ENCODE results near the gene ERC1.
A peak's percentile ranks its signal among the peaks of the same experiment; 100 is the strongest.

ERC1 gene

DNA sequence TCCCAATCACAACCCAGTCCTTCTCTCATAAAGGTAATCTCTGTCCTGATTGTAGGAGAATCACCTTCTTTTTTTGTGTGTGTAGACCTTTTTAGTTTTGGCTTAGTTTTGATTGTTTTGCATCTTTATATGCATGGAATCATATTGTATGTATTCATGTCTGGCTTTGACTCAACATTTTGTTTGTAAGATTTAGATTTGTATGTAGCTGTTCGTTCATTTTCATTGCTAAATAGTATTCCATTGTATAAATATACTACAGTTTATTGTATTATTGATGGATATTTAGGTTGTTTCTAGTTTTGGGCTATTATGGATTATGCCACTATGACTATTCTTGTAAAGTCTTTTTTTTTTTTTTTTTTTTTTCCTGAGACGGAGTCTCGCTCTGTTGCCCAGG lies 10.5 kb downstream of the ERC1 start:
- H3K4me1 ChIP-seq (ENCODE audit: control insufficient read depth, insufficient read depth, low read length) = no peaks in the 10 kb centered on the region
- H3K9me3 ChIP-seq (ENCODE audit: control insufficient read depth, insufficient read depth, low read depth, low read length) = no peaks in the 10 kb centered on the region
- H3K4me3 ChIP-seq (ENCODE audit: low read depth, low read length) = no peak overlapping the region
- TF ChIP-seq ZNF146 (tag by site-specific recombination; IDR thresholded peaks at IDR 0.05) (peak; percentile 92), KLF10 (tag by site-specific recombination; IDR thresholded peaks at IDR 0.05) (no peak)
- CTCF ChIA-PET = interaction anchor here (1.0 kb wide), 1 partner anchor 9 kb away, joined by 4 read pairs; no protein-coding TSS in a partner anchor
- peaks cover 4 to 10% of the 10 kb centered on the region in 2 experiments; a peak in 2 of 3 replicates for H3K36me3 ChIP-seq (ENCODE audit: control insufficient read depth in 2 of 2, insufficient read depth in 1 of 2, low read length in 2 of 2)
- POLR2A ChIA-PET = interaction anchor here (0.9 kb wide), 1 partner anchor 52 kb away, joined by 3 read pairs; the partner anchor contains the start of gene RAD52
- H3K27ac ChIP-seq (ENCODE audit: extremely low read depth, low read depth, low read length) = no peak overlapping the region

DNA sequence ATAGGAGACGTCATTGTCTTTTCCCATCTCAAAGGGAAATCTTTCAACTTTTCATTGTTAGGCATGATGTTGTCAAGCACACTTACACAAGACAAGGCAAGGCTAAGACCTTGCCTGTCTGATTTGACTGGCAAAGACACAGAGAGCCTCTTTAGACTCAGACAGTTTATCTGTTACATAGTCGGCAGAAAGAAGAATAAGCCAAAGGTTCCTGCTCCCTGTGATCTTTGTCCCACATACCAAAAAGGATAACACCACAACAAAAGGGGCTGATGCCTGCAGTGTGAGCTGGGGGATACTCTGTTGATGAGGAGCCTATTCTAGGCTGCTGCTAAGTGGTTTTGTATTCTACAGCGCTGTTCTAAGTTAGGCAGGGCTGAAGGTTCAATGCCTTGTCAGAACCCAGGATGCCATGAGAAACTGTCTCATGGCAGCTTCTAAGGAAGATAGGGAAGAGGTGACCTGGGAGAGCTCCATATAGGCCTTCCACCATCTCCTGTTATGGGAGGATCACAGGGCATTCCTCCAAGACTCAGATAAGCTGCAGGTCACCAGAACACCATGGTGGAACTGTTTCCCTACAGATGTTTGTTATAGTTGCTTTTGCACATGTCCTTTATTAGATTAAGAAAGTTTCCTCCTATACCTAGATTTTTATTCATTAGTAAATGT lies 12.7 kb downstream of the ERC1 start:
- H3K4me3 ChIP-seq (ENCODE audit: low read depth, low read length) = no peak overlapping the region
- CTCF ChIA-PET = interaction anchor here (0.5 to 1.1 kb wide), 2 partner anchors 26 to 27 kb away, joined by 3 to 4 read pairs; no protein-coding TSS in a partner anchor
- no peaks in the 10 kb centered on the region for H3K9me3 ChIP-seq (ENCODE audit: control insufficient read depth, insufficient read depth, low read depth, low read length)
- peaks cover 2% of the 10 kb centered on the region; the same call in 1 of the 2 replicates for H3K4me1 ChIP-seq (ENCODE audit: control insufficient read depth, insufficient read depth, low read length)
- H3K36me3 ChIP-seq (ENCODE audit: control insufficient read depth in 2 of 2, insufficient read depth in 1 of 2, low read length in 2 of 2) = peaks cover 4 to 10% of the 10 kb centered on the region in 2 experiments; a peak in 2 of 3 replicates
- POLR2A ChIA-PET = no interaction called here
- TF ChIP-seq PRDM10 (tag by site-specific recombination; IDR thresholded peaks at IDR 0.05) (no peak), ZNF335 (tag by site-specific recombination; conservative IDR thresholded peaks at IDR 0.05) (0 out of 2 replicates have a peak, but pooled peaks have one; percentile 57)
- H3K27ac ChIP-seq (ENCODE audit: extremely low read depth, low read depth, low read length) = no peak overlapping the region

- no peak overlapping the region for H3K27ac ChIP-seq (ENCODE audit: extremely low read depth, low read depth, low read length)
Measured at GRCh38 chr12:1006255-1006654, 15.2 kb downstream of the ERC1 start.

More at GRCh38 chr12:1006255-1006654, 15.2 kb downstream of the ERC1 start:
- Histone ChIP-seq H3K4me3 (ENCODE audit: low read depth, low read length) (no peak overlapping the region), H3K4me1 (ENCODE audit: control insufficient read depth, insufficient read depth, low read length) (peaks cover 2% of the 10 kb centered on the region; the same call in 1 of the 2 replicates), H3K36me3 (ENCODE audit: control insufficient read depth in 2 of 2, insufficient read depth in 1 of 2, low read length in 2 of 2) (peaks cover 2 to 5% of the 10 kb centered on the region in 2 experiments; a peak in 2 of 3 replicates), H3K9me3 (ENCODE audit: control insufficient read depth, insufficient read depth, low read depth, low read length) (no peaks in the 10 kb centered on the region)
- POLR2A ChIA-PET = no interaction called here
- TF ChIP-seq ZNF610 (tag by site-specific recombination; IDR thresholded peaks at IDR 0.05; ENCODE audit: borderline replicate concordance) = no peak
- TF ChIP-seq ZNF792 (tag by site-specific recombination; IDR thresholded peaks at IDR 0.05) = no peak
- TF ChIP-seq ZBTB49 (tag by site-specific recombination; IDR thresholded peaks at IDR 0.05; ENCODE audit: low read depth) = peak; percentile 98
- 0 out of 2 replicates have a peak, but pooled peaks have one; percentile 41 for TF ChIP-seq ZNF362 (tag by site-specific recombination; IDR thresholded peaks at IDR 0.05)
- TF ChIP-seq, protein P1, sequence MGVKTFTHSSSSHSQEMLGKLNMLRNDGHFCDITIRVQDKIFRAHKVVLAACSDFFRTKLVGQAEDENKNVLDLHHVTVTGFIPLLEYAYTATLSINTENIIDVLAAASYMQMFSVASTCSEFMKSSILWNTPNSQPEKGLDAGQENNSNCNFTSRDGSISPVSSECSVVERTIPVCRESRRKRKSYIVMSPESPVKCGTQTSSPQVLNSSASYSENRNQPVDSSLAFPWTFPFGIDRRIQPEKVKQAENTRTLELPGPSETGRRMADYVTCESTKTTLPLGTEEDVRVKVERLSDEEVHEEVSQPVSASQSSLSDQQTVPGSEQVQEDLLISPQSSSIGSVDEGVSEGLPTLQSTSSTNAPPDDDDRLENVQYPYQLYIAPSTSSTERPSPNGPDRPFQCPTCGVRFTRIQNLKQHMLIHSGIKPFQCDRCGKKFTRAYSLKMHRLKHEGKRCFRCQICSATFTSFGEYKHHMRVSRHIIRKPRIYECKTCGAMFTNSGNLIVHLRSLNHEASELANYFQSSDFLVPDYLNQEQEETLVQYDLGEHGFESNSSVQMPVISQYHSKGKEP (tag by site-specific recombination; IDR thresholded peaks at IDR 0.05) = peak; percentile 54; the same call in 1 of the 2 replicates
- TF ChIP-seq ZSCAN18 (tag by site-specific recombination; IDR thresholded peaks at IDR 0.05) = no peak
- no peak for TF ChIP-seq ZNF510 (tag by site-specific recombination; IDR thresholded peaks at IDR 0.05; ENCODE audit: insufficient replicate concordance)
- CTCF ChIA-PET = no interaction called here
